NT2/D1 (cell line): ENCODE data around the gene FBXO48.

Source experiments
- DNase-seq: peaks from one replicate; pipeline ENCODE4 v3.0.0-alpha.2; 2011; ENCODE audit warnings: low read depth, low spot score
- H3K27me3 ChIP-seq: 2 replicates; pipeline ENCODE4 v1.6.0; 2011; ENCODE audit warnings: mild to moderate bottlenecking; ENCODE audit not compliant: insufficient read length, insufficient read depth
- H3K36me3 ChIP-seq: 2 replicates; pipeline ENCODE4 v1.6.1; 2011; ENCODE audit warnings: mild to moderate bottlenecking, low read length, mixed read lengths; ENCODE audit not compliant: insufficient read depth, insufficient read length
- H3K4me1 ChIP-seq: 2 replicates; pipeline ENCODE4 v1.5.1; 2011; ENCODE audit not compliant: insufficient read depth, insufficient read length
- H3K4me3 ChIP-seq: 2 replicates; pipeline ENCODE4 v1.5.1; 2011; ENCODE audit warnings: low read depth; ENCODE audit not compliant: insufficient read length
- H3K9ac ChIP-seq: 2 replicates; pipeline ENCODE4 v1.6.0; 2011; ENCODE audit warnings: low read depth; ENCODE audit not compliant: insufficient read length
- H3K9me3 ChIP-seq: 2 replicates; pipeline ENCODE4 v1.5.1; 2011; ENCODE audit warnings: mild to moderate bottlenecking, low read length; ENCODE audit not compliant: insufficient read depth
- SUZ12 ChIP-seq: IDR thresholded peaks from 2 replicates; pipeline ENCODE4 v1.6.1; 2011; ENCODE audit not compliant: insufficient read length, insufficient read depth; ENCODE audit errors: extremely low read depth
- YY1 ChIP-seq: IDR thresholded peaks from 2 replicates; pipeline ENCODE4 v1.6.1; 2011; ENCODE audit not compliant: insufficient read length, insufficient read depth
- ZNF274 ChIP-seq: IDR thresholded peaks from 2 replicates; pipeline ENCODE4 v1.6.1; 2011; ENCODE audit warnings: mild to moderate bottlenecking, low read depth, low read length

FBXO48 gene

GRCh38 chr2:68415521-68415920 is 51.6 kb downstream of the FBXO48 start:
- TF ChIP-seq ZNF274 (no peak), YY1 (no peak), SUZ12 (no peak)
- Histone ChIP-seq H3K4me1 (no peaks in the 10 kb centered on the region), H3K27me3 (no peaks in the 10 kb centered on the region), H3K9me3 (no peaks in the 10 kb centered on the region), H3K36me3 (no peaks in the 10 kb centered on the region), H3K4me3 (no peak overlapping the region), H3K9ac (no peak overlapping the region)
- DNase-seq = no peak

DNA sequence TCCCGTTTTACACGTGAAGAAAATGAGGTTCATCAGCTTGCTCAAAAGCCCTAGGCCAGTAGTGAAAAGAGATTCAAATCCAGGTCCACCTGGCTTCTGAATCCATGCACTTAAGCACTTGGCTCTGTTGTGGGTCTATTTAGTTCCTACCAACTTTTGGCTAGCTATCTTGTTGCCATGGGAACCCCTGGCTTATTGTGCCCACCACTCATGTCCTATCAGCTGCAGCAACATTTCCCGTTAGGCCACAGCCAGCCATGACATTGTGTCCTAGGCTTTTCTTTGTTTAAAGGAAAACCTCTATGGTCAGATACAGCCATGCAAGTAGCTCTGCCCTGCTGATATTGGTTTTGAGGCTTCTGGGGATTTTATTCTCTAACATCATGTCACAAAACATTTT is 52.2 kb downstream of the FBXO48 start:
- no peaks in the 10 kb centered on the region for H3K36me3 ChIP-seq
- no peak overlapping the region for H3K4me3 ChIP-seq
- no peak for DNase-seq
- no peaks in the 10 kb centered on the region for H3K27me3 ChIP-seq
- H3K9ac ChIP-seq = no peak overlapping the region
- H3K4me1 ChIP-seq = no peaks in the 10 kb centered on the region
- TF ChIP-seq YY1 = no peak
- no peak for TF ChIP-seq ZNF274
- TF ChIP-seq SUZ12 = no peak
- no peaks in the 10 kb centered on the region for H3K9me3 ChIP-seq

- no peak for TF ChIP-seq SUZ12
- TF ChIP-seq ZNF274 = no peak
- TF ChIP-seq YY1 = no peak
- H3K9me3 ChIP-seq = no peaks in the 10 kb centered on the region
- DNase-seq = no peak
- no peaks in the 10 kb centered on the region for H3K4me1 ChIP-seq
- H3K9ac ChIP-seq = no peak overlapping the region
- no peak overlapping the region for H3K4me3 ChIP-seq
- H3K27me3 ChIP-seq = no peaks in the 10 kb centered on the region
- no peaks in the 10 kb centered on the region for H3K36me3 ChIP-seq
Observed at GRCh38 chr2:68414452-68414851, 52.6 kb downstream of the FBXO48 start.

GRCh38 chr2:68413466-68413865 is 53.6 kb downstream of the FBXO48 start:
- Histone ChIP-seq H3K36me3 (no peaks in the 10 kb centered on the region), H3K4me1 (no peaks in the 10 kb centered on the region), H3K9me3 (no peaks in the 10 kb centered on the region), H3K9ac (no peak overlapping the region), H3K4me3 (no peak overlapping the region), H3K27me3 (no peaks in the 10 kb centered on the region)
- no peak for DNase-seq
- TF ChIP-seq ZNF274 = no peak
- TF ChIP-seq YY1 = no peak

GRCh38 chr2:68412127-68412819 is 54.8 kb downstream of the FBXO48 start:
- Histone ChIP-seq H3K4me3 (no peak overlapping the region), H3K4me1 (no peaks in the 10 kb centered on the region), H3K9ac (no peak overlapping the region), H3K27me3 (no peaks in the 10 kb centered on the region), H3K36me3 (no peaks in the 10 kb centered on the region), H3K9me3 (no peaks in the 10 kb centered on the region)
- no peak for TF ChIP-seq ZNF274
- TF ChIP-seq SUZ12 = no peak
- TF ChIP-seq YY1 = no peak
- DNase-seq = no peak

GRCh38 chr2:68411397-68412126 is 55.5 kb downstream of the FBXO48 start:
- H3K4me3 ChIP-seq = no peak overlapping the region
- no peaks in the 10 kb centered on the region for H3K4me1 ChIP-seq
- no peak overlapping the region for H3K9ac ChIP-seq

More at GRCh38 chr2:68411397-68412126, 55.5 kb downstream of the FBXO48 start:
- H3K9me3 ChIP-seq = no peaks in the 10 kb centered on the region
- TF ChIP-seq SUZ12 (no peak), YY1 (no peak), ZNF274 (no peak)
- H3K36me3 ChIP-seq = no peaks in the 10 kb centered on the region
- no peaks in the 10 kb centered on the region for H3K27me3 ChIP-seq
- no peak for DNase-seq
